Stimulated activated CD8-positive, alpha-beta memory T cell treated with anti-CD3 and anti-CD28 coated beads, Interleukin-7, amount 100 ng/mL, for 1 hour (primary cell): ENCODE data around the gene DHX16.
"Not testable (repeated sequence)": the region's sequence is repeated elsewhere in the genome, so short reads cannot be mapped to it uniquely, and the experiment has no call there.

ENCODE experiments used
- DNase-seq, 2 donors: peaks; one replicate each; pipeline ENCODE4 v3.0.0-alpha.2; 2020; ENCODE audit warnings: low read depth in 2 of 2

DHX16 gene

GRCh38 chr6:30679765-30680535 is 7.1 kb upstream of the DHX16 start:
- no peak for DNase-seq

GRCh38 chr6:30678964-30679726 is 6.3 kb upstream of the DHX16 start:
- peak; percentile 85 to 88 for DNase-seq

- DNase-seq, result no peak
These were observed 4.0 kb upstream of the DHX16 start for GRCh38 chr6:30676660-30677285.

GRCh38 chr6:30670760-30671527 is 1.9 kb downstream of the DHX16 start:
- DNase-seq, result no peak

- DNase-seq, result not testable (repeated sequence)
These were observed 6.5 kb downstream of the DHX16 start for GRCh38 chr6:30666300-30666699.

GRCh38 chr6:30664994-30665767 is 7.6 kb downstream of the DHX16 start:
- no peak for DNase-seq

- DNase-seq, result not testable (repeated sequence)
These were observed 14.9 kb downstream of the DHX16 start for GRCh38 chr6:30657922-30658321.

- DNase-seq, result no peak
These were observed 15.4 kb downstream of the DHX16 start for GRCh38 chr6:30657454-30657853.

- no peak for DNase-seq
These were observed 16.3 kb downstream of the DHX16 start for GRCh38 chr6:30656513-30656912.

- DNase-seq, result no peak
These were observed 17.1 kb downstream of the DHX16 start for GRCh38 chr6:30655743-30656094.

- DNase-seq, result no peak
These were observed 17.7 kb downstream of the DHX16 start for GRCh38 chr6:30654798-30655742.

GRCh38 chr6:30651143-30651542 is 21.7 kb downstream of the DHX16 start:
- DNase-seq, result no peak

GRCh38 chr6:30647242-30648116 is 25.3 kb downstream of the DHX16 start:
- peak; percentile 43 to 48 for DNase-seq

GRCh38 chr6:30646450-30647241 is 26.2 kb downstream of the DHX16 start, which contains the start of gene C6orf136:
Gene C6orf136, plus strand, starts transcription at chr6:30647133. Its CDS starts 99 bp downstream, at chr6:30647232.
- DNase-seq, result peak; percentile 83 to 84

GRCh38 chr6:30645989-30646388 is 26.8 kb downstream of the DHX16 start:
- no peak for DNase-seq

- no peak for DNase-seq
These were observed 28.0 kb downstream of the DHX16 start for GRCh38 chr6:30644769-30645168.

- DNase-seq, result no peak
These were observed 29.1 kb downstream of the DHX16 start for GRCh38 chr6:30643656-30644055.

- DNase-seq, result no peak
These were observed 31.8 kb downstream of the DHX16 start for GRCh38 chr6:30641048-30641447.
